Osteoblast (primary cell): ENCODE results near the gene CD300LG. TPM values are rescaled to one million over a fixed set of nuclear protein-coding genes. Genes with fewer than 3 reads are reported as not detected.

Experiments
- DNase-seq: peaks from one replicate; pipeline ENCODE4 v3.0.0; 2011; ENCODE audit warnings: low spot score, mixed read lengths; ENCODE audit not compliant: insufficient read length; ENCODE audit errors: missing footprints
- H2AFZ ChIP-seq: 2 replicates; pipeline ENCODE4 v1.6.0; 2011; ENCODE audit warnings: mild to moderate bottlenecking, low read length
- H3K27ac ChIP-seq: 2 replicates; pipeline ENCODE4 v1.5.1; 2011; ENCODE audit warnings: mild to moderate bottlenecking, low read depth, low read length, moderate library complexity
- H3K27me3 ChIP-seq: 2 replicates; pipeline ENCODE4 v1.6.0; 2012; ENCODE audit warnings: mild to moderate bottlenecking, control low read depth, inconsistent platforms, low read length, moderate library complexity; ENCODE audit not compliant: insufficient read depth
- H3K36me3 ChIP-seq: 2 replicates; pipeline ENCODE4 v1.5.1; 2011; ENCODE audit warnings: mild to moderate bottlenecking, low read length, control low read depth, moderate library complexity; ENCODE audit not compliant: insufficient read depth
- H3K4me1 ChIP-seq: 2 replicates; pipeline ENCODE4 v1.5.1; 2011; ENCODE audit warnings: mild to moderate bottlenecking, low read length, control low read depth, moderate library complexity; ENCODE audit not compliant: insufficient read depth
- H3K4me2 ChIP-seq: 2 replicates; pipeline ENCODE4 v1.6.0; 2011; ENCODE audit warnings: mild to moderate bottlenecking, low read length; ENCODE audit not compliant: insufficient read depth
- H3K4me3 ChIP-seq: fragments of 200-600 bp; sonication (generic); 3 replicates; pipeline ENCODE4 v1.5.1; 2012; ENCODE audit warnings: mild to moderate bottlenecking, low read length, inconsistent platforms; ENCODE audit not compliant: insufficient read depth
- H3K79me2 ChIP-seq: 2 replicates; pipeline ENCODE4 v1.6.0; 2012; ENCODE audit warnings: mild to moderate bottlenecking, low read length, control low read depth, inconsistent platforms; ENCODE audit not compliant: insufficient read depth
- H3K9me3 ChIP-seq: 2 replicates; pipeline ENCODE4 v1.5.1; 2011; ENCODE audit warnings: low read depth, low read length, control low read depth
- H4K20me1 ChIP-seq: 2 replicates; pipeline ENCODE4 v1.6.0; 2012; ENCODE audit warnings: mild to moderate bottlenecking, low read length, control low read depth; ENCODE audit not compliant: insufficient read depth
- total RNA-seq: library from RNA; depleted of rRNA; stranded (reverse); fragments of >200 nt; gene quantifications from 2 replicates; pipeline ENCODE4 v1.2.3, GENCODE V29; 2012
- TF ChIP-seq, protein P1 (sequence below): IDR thresholded peaks from 2 replicates; pipeline ENCODE4 v1.5.1; 2011; ENCODE audit warnings: mild to moderate bottlenecking, low read depth, low read length, moderate library complexity; ENCODE audit errors: extremely low read depth

CD300LG gene
- total RNA-seq, 1 donor: not detected

GRCh38 chr17:43900858-43901754, 54.1 kb downstream of the CD300LG start:
- H3K4me3 ChIP-seq: peak overlapping the region; percentile 70
- H2AFZ ChIP-seq: peak overlapping the region; percentile 70
- no peak overlapping the region for H3K27ac ChIP-seq
- peak overlapping the region; percentile 88 for H3K4me2 ChIP-seq
- no peaks in the 10 kb centered on the region for H3K9me3 ChIP-seq
- peak; percentile 35 for DNase-seq
- TF ChIP-seq, protein P1, sequence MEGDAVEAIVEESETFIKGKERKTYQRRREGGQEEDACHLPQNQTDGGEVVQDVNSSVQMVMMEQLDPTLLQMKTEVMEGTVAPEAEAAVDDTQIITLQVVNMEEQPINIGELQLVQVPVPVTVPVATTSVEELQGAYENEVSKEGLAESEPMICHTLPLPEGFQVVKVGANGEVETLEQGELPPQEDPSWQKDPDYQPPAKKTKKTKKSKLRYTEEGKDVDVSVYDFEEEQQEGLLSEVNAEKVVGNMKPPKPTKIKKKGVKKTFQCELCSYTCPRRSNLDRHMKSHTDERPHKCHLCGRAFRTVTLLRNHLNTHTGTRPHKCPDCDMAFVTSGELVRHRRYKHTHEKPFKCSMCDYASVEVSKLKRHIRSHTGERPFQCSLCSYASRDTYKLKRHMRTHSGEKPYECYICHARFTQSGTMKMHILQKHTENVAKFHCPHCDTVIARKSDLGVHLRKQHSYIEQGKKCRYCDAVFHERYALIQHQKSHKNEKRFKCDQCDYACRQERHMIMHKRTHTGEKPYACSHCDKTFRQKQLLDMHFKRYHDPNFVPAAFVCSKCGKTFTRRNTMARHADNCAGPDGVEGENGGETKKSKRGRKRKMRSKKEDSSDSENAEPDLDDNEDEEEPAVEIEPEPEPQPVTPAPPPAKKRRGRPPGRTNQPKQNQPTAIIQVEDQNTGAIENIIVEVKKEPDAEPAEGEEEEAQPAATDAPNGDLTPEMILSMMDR: no peak
- H3K36me3 ChIP-seq: no peaks in the 10 kb centered on the region
- no peaks in the 10 kb centered on the region for H3K79me2 ChIP-seq
- H4K20me1 ChIP-seq: no peaks in the 10 kb centered on the region
- peaks cover 10% of the 10 kb centered on the region for H3K4me1 ChIP-seq
- H3K27me3 ChIP-seq: peaks cover 12% of the 10 kb centered on the region

GRCh38 chr17:43901861-43902589, 55.0 kb downstream of the CD300LG start:
- peaks cover 15% of the 10 kb centered on the region for H3K4me1 ChIP-seq
- no peak overlapping the region for H3K4me2 ChIP-seq
- no peak overlapping the region for H3K4me3 ChIP-seq
- H3K79me2 ChIP-seq: no peaks in the 10 kb centered on the region
- no peaks in the 10 kb centered on the region for H3K9me3 ChIP-seq
- no peak for DNase-seq
- no peak overlapping the region for H3K27ac ChIP-seq
- TF ChIP-seq, protein P1: no peak
- H2AFZ ChIP-seq: no peak overlapping the region
- H4K20me1 ChIP-seq: no peaks in the 10 kb centered on the region
- H3K36me3 ChIP-seq: no peaks in the 10 kb centered on the region
- peaks cover 19% of the 10 kb centered on the region for H3K27me3 ChIP-seq

GRCh38 chr17:43905400-43905984, 58.5 kb downstream of the CD300LG start:
- Histone ChIP-seq H3K9me3 (no peaks in the 10 kb centered on the region), H3K27me3 (peaks cover 39% of the 10 kb centered on the region), H3K4me1 (peaks cover 19% of the 10 kb centered on the region), H3K4me2 (peak overlapping the region; percentile 90), H2AFZ (no peak overlapping the region), H3K36me3 (no peaks in the 10 kb centered on the region), H3K4me3 (no peak overlapping the region), H3K79me2 (no peaks in the 10 kb centered on the region), H4K20me1 (no peaks in the 10 kb centered on the region), H3K27ac (no peak overlapping the region)
- TF ChIP-seq, protein P1: no peak
- DNase-seq: no peak
